Measurements from ENCODE around the gene ANKRD40. TPM values are rescaled to one million over a fixed set of nuclear protein-coding genes. Genes with fewer than 3 reads are reported as not detected.
A peak's percentile ranks its signal among the peaks of the same experiment; 100 is the strongest.

Gene ANKRD40
- total RNA-seq, 1 experiment from 2014 or later, result 83.1 TPM

- Histone ChIP-seq H3K36me3 (0 out of 2 replicates have a peak, but pooled peaks cover 6% of the 10 kb centered on the region), H3K27me3 (replicated peaks) (no peaks in the 10 kb centered on the region), H3K27ac (no peak overlapping the region), H3K9me3 (replicated peaks) (no peaks in the 10 kb centered on the region), H3K4me3 (no peak overlapping the region), H3K4me1 (replicated peaks) (peaks cover 46% of the 10 kb centered on the region)
- no peak for DNase-seq (ENCODE audit: low read depth in 1 of 2, low spot score in 2 of 2)
Measured at GRCh38 chr17:50663812-50664374, 43.8 kb downstream of the ANKRD40 start.

- H3K36me3 ChIP-seq, result 0 out of 2 replicates have a peak, but pooled peaks cover 6% of the 10 kb centered on the region
- no peak overlapping the region for H3K4me3 ChIP-seq
- no peaks in the 10 kb centered on the region for H3K9me3 ChIP-seq (replicated peaks)
- peak overlapping the region; percentile 85 for H3K27ac ChIP-seq
- H3K4me1 ChIP-seq (replicated peaks), result peaks cover 35% of the 10 kb centered on the region
- DNase-seq (ENCODE audit: low read depth in 1 of 2, low spot score in 2 of 2), result no peak
- H3K27me3 ChIP-seq (replicated peaks), result no peaks in the 10 kb centered on the region
Measured at GRCh38 chr17:50662632-50663225, 45.0 kb downstream of the ANKRD40 start.

GRCh38 chr17:50661795-50662391 is 45.8 kb downstream of the ANKRD40 start:
- 0 out of 2 replicates have a peak, but pooled peaks cover 6% of the 10 kb centered on the region for H3K36me3 ChIP-seq
- peaks cover 30% of the 10 kb centered on the region for H3K4me1 ChIP-seq (replicated peaks)
- no peak overlapping the region for H3K4me3 ChIP-seq
- peak; percentile 94 to 96 for DNase-seq (ENCODE audit: low read depth in 1 of 2, low spot score in 2 of 2)
- H3K27ac ChIP-seq, result peak overlapping the region; percentile 85
- no peaks in the 10 kb centered on the region for H3K27me3 ChIP-seq (replicated peaks)
- H3K9me3 ChIP-seq (replicated peaks), result no peaks in the 10 kb centered on the region

DNA sequence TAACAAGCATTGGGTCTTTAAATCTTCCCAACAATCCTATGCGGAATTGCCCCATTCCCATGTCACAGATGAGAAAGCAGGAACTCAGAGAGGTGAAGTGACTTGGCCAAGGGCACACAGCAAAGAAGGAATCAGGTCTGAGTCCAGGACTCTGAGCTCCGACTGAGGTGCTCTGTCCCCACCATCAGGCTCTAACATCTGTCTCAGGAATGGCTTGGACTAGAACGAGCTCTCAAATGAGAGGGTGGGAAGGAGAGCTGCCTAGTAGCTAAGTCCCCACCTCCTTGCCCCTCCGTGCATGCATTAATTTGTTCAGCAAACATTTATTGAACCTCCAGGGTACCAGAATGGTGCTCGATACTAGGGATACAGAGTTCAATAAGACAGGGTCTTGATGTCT is 46.4 kb downstream of the ANKRD40 start:
- Histone ChIP-seq H3K36me3 (0 out of 2 replicates have a peak, but pooled peaks cover 6% of the 10 kb centered on the region), H3K9me3 (replicated peaks) (no peaks in the 10 kb centered on the region), H3K27me3 (replicated peaks) (no peaks in the 10 kb centered on the region), H3K4me3 (no peak overlapping the region), H3K4me1 (replicated peaks) (peaks cover 30% of the 10 kb centered on the region), H3K27ac (peak overlapping the region; percentile 85)
- DNase-seq (ENCODE audit: low read depth in 1 of 2, low spot score in 2 of 2), result no peak

DNA sequence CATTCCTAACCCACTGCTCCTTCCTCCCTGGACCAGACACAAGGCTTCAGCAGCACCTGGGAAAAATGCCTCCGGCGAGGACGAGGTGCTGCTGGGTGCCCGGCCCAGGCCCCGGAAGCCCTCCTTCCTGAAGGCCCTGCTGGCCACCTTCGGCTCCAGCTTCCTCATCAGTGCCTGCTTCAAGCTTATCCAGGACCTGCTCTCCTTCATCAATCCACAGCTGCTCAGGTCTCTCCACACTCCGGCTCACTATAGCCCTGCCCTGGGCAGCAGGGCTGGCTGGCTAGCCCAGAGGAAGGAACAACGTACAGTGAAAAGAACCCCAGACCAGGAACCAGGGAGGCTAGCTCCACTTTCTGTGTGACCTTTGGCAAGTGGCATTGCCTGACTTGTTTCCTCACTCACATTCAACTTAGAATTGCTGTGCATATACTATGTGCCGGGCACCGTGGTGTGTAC is 46.8 kb downstream of the ANKRD40 start:
- no peak overlapping the region for H3K4me3 ChIP-seq

DNA sequence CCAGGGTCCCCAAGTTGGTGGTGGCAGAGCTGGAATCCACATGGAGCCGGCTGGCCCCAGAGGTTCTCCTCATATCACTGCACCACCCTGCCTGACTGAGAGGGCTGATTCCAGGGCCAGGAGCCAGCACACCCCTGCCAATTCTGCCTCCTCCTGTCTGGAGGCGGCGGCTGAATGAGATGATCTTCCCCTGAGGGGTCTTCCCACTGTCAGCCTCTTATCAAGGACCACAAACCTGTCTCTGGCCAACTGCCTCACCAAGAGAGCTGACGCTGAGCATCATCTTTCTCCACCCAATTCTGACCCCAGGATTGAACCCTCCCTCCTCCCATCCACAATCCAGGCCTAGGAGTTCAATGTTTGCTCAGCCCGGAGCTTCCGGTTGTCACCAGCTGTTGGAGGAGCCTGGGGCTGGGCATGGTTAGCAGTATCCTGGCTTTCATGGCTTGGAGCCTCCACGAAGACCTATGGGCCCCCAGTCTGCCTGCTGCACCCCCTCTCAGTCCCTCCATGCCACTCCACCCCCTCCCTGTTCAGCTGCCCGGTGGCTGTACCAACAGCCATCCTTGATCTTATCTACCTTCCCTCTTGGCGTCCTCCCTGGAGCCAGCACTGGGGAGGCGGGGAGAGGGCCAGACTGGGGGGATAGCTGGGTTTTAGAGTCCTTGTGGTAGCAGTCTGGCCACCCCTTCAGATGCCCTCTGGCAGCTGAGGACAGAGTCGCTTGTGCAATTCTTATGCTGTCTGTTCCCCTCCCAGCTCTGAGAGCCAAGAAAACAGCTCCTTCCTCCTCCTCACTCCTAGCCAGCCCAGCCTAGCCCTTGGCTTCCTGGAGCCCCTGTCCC is 47.5 kb downstream of the ANKRD40 start:
- H3K27ac ChIP-seq, result peak overlapping the region; percentile 85
- DNase-seq (ENCODE audit: low read depth in 1 of 2, low spot score in 2 of 2), result no peak

More for the DNA sequence above, 46.8 kb downstream of the ANKRD40 start:
- Histone ChIP-seq H3K36me3 (0 out of 2 replicates have a peak, but pooled peaks cover 6% of the 10 kb centered on the region), H3K4me1 (replicated peaks) (peaks cover 30% of the 10 kb centered on the region), H3K27me3 (replicated peaks) (no peaks in the 10 kb centered on the region), H3K9me3 (replicated peaks) (no peaks in the 10 kb centered on the region), H3K27ac (peak overlapping the region; percentile 85)
- DNase-seq (ENCODE audit: low read depth in 1 of 2, low spot score in 2 of 2), result no peak

DNA sequence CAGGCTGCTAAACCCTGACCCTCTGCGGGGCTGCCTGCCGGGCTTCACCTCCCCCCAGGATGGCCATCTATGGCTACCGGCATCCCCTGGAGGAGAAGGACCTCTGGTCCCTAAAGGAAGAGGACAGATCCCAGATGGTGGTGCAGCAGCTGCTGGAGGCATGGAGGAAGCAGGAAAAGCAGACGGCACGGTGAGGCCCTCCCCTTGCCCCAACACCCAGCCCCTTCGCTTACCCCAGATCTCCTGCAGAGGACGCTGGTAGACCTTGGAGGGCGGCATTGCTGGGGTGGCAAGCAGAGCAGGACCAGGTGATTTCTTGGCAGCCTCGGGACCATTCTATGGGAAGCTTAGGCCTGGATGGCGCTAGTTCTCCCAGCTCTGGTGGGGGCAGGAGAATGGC is 48.5 kb downstream of the ANKRD40 start:
- no peak for DNase-seq (ENCODE audit: low read depth in 1 of 2, low spot score in 2 of 2)
- Histone ChIP-seq H3K27me3 (replicated peaks) (no peaks in the 10 kb centered on the region), H3K27ac (no peak overlapping the region), H3K36me3 (0 out of 2 replicates have a peak, but pooled peaks cover 6% of the 10 kb centered on the region), H3K4me1 (replicated peaks) (peaks cover 30% of the 10 kb centered on the region), H3K4me3 (no peak overlapping the region), H3K9me3 (replicated peaks) (no peaks in the 10 kb centered on the region)

More for the DNA sequence above, 47.5 kb downstream of the ANKRD40 start:
- H3K9me3 ChIP-seq (replicated peaks), result no peaks in the 10 kb centered on the region
- H3K27me3 ChIP-seq (replicated peaks), result no peaks in the 10 kb centered on the region
- H3K4me3 ChIP-seq, result no peak overlapping the region
- H3K4me1 ChIP-seq (replicated peaks), result peaks cover 30% of the 10 kb centered on the region
- 0 out of 2 replicates have a peak, but pooled peaks cover 6% of the 10 kb centered on the region for H3K36me3 ChIP-seq

DNA sequence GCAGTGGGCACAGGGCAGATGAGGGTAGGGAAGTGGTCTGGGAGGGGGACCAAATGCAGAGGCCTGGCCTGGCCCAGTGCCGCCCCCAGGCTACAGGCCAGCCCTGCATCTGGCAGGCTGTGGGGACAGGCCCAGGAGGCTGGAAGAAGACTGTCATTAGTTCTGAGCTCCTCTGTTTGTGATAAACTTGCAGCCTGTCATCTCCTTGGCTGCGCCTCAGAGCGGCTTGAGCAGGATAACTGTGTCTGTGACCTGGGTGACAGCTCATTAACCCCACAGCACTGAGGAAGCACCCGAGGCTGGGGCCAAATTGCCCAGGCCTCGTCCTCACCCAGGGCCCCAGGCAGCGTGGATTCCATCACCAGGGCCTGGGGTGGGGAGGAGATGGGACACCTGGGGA is 49.1 kb downstream of the ANKRD40 start:
- Histone ChIP-seq H3K4me1 (replicated peaks) (peaks cover 30% of the 10 kb centered on the region), H3K4me3 (no peak overlapping the region), H3K36me3 (0 out of 2 replicates have a peak, but pooled peaks cover 6% of the 10 kb centered on the region), H3K9me3 (replicated peaks) (no peaks in the 10 kb centered on the region), H3K27ac (no peak overlapping the region), H3K27me3 (replicated peaks) (no peaks in the 10 kb centered on the region)
- DNase-seq (ENCODE audit: low read depth in 1 of 2, low spot score in 2 of 2), result no peak

DNA sequence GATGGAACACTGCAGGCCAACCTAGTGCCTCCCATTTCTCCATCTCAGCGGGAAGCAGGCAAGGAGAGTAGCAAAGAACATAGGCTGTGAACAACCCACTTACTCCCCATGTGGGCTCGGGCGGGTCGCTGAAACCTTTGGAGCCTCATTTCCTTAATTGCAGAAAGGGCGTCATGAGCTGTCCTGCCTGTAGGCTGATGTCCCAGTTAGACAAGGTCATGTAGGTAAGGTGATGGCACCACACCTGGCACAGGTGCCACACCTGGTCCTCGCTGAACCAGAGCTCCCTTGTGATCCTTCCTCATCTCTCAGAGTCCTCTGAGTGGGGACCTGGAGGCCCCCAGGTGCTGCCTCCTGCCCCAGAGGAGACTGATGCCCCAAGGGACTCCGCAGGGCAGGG is 50.1 kb downstream of the ANKRD40 start:
- H3K36me3 ChIP-seq, result 0 out of 2 replicates have a peak, but pooled peaks cover 6% of the 10 kb centered on the region
- no peak overlapping the region for H3K4me3 ChIP-seq
- H3K27ac ChIP-seq, result no peak overlapping the region
- DNase-seq (ENCODE audit: low read depth in 1 of 2, low spot score in 2 of 2), result no peak
- peaks cover 4% of the 10 kb centered on the region; the same call in 1 of the 2 replicates for H3K9me3 ChIP-seq (replicated peaks)
- H3K27me3 ChIP-seq (replicated peaks), result no peaks in the 10 kb centered on the region
- H3K4me1 ChIP-seq (replicated peaks), result peaks cover 27% of the 10 kb centered on the region

- H3K4me3 ChIP-seq, result no peak overlapping the region
- H3K36me3 ChIP-seq, result 0 out of 2 replicates have a peak, but pooled peaks cover 6% of the 10 kb centered on the region
Measured at GRCh38 chr17:50657054-50657453, 50.7 kb downstream of the ANKRD40 start.

GRCh38 chr17:50656509-50656908 is 51.2 kb downstream of the ANKRD40 start:
- Histone ChIP-seq H3K36me3 (0 out of 2 replicates have a peak, but pooled peaks cover 6% of the 10 kb centered on the region), H3K27me3 (replicated peaks) (no peaks in the 10 kb centered on the region), H3K27ac (no peak overlapping the region), H3K4me1 (replicated peaks) (peaks cover 16% of the 10 kb centered on the region), H3K4me3 (no peak overlapping the region), H3K9me3 (replicated peaks) (peaks cover 6% of the 10 kb centered on the region; the same call in 1 of the 2 replicates)
- no peak for DNase-seq (ENCODE audit: low read depth in 1 of 2, low spot score in 2 of 2)

More at GRCh38 chr17:50657054-50657453, 50.7 kb downstream of the ANKRD40 start:
- peaks cover 6% of the 10 kb centered on the region; the same call in 1 of the 2 replicates for H3K9me3 ChIP-seq (replicated peaks)
- DNase-seq (ENCODE audit: low read depth in 1 of 2, low spot score in 2 of 2), result no peak
- H3K27ac ChIP-seq, result no peak overlapping the region
- no peaks in the 10 kb centered on the region for H3K27me3 ChIP-seq (replicated peaks)
- peaks cover 22% of the 10 kb centered on the region for H3K4me1 ChIP-seq (replicated peaks)

DNA sequence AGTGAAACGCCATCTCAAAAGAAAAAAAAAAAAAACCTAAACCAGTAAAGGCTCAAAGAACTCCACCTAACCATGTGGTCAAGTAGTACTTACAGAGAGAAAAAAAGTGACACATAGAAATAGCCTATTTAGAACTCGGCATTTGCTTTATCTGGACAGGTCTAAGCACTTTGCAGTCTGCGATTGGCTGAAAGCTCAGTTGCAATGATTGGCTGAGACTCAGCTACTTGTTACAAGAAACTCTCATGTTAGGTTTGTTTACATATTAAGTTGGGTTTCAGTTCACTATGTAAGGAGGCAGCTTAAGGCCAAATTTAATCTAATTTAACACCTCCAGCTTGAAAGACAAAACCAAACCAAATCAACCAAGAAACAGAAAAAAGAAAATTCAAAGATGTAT is 54.0 kb downstream of the ANKRD40 start:
- Histone ChIP-seq H3K27ac (no peak overlapping the region), H3K4me3 (no peak overlapping the region), H3K4me1 (replicated peaks) (0 out of 2 replicates have a peak, but pooled peaks cover 3% of the 10 kb centered on the region), H3K27me3 (replicated peaks) (no peaks in the 10 kb centered on the region), H3K9me3 (replicated peaks) (peaks cover 6% of the 10 kb centered on the region; the same call in 1 of the 2 replicates), H3K36me3 (no peaks in the 10 kb centered on the region)
- no peak for DNase-seq (ENCODE audit: low read depth in 1 of 2, low spot score in 2 of 2)

DNA sequence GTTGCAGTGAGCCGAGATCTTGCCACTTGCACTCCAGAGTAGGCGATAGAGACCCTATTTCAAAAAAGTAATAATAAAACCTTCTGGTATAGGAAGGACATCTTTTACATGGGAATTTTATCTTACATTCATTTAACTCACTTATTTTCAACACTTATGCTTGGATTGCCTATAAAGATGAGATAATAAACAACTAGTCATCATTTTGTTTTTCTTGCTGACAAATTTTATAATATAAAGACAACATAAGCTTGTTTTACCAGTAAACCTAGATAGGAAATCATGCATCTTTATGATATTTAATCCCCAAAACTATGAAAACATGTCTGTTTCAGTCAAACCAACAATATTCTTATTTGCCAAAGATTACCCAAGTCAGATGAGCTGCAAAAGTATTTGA is 56.1 kb downstream of the ANKRD40 start:
- 0 out of 2 replicates have a peak, but pooled peaks cover 3% of the 10 kb centered on the region for H3K4me1 ChIP-seq (replicated peaks)
- no peak overlapping the region for H3K4me3 ChIP-seq
- H3K9me3 ChIP-seq (replicated peaks), result peaks cover 6% of the 10 kb centered on the region; the same call in 1 of the 2 replicates
- no peaks in the 10 kb centered on the region for H3K27me3 ChIP-seq (replicated peaks)
- no peaks in the 10 kb centered on the region for H3K36me3 ChIP-seq
- no peak for DNase-seq (ENCODE audit: low read depth in 1 of 2, low spot score in 2 of 2)
- H3K27ac ChIP-seq, result no peak overlapping the region

All from SJSA1 (cell line).